Osteoblast (primary cell): ENCODE measurements around the gene TGM3. TPM values are rescaled to one million over a fixed set of nuclear protein-coding genes. Genes with fewer than 3 reads are reported as not detected.

ENCODE experiments used
- DNase-seq: peaks from one replicate; pipeline ENCODE4 v3.0.0; 2011; ENCODE audit warnings: low spot score, mixed read lengths; ENCODE audit not compliant: insufficient read length; ENCODE audit errors: missing footprints
- H2AFZ ChIP-seq: 2 replicates; pipeline ENCODE4 v1.6.0; 2011; ENCODE audit warnings: mild to moderate bottlenecking, low read length
- H3K27ac ChIP-seq: 2 replicates; pipeline ENCODE4 v1.5.1; 2011; ENCODE audit warnings: mild to moderate bottlenecking, low read depth, low read length, moderate library complexity
- H3K27me3 ChIP-seq: 2 replicates; pipeline ENCODE4 v1.6.0; 2012; ENCODE audit warnings: mild to moderate bottlenecking, control low read depth, inconsistent platforms, low read length, moderate library complexity; ENCODE audit not compliant: insufficient read depth
- H3K36me3 ChIP-seq: 2 replicates; pipeline ENCODE4 v1.5.1; 2011; ENCODE audit warnings: mild to moderate bottlenecking, low read length, control low read depth, moderate library complexity; ENCODE audit not compliant: insufficient read depth
- H3K4me1 ChIP-seq: 2 replicates; pipeline ENCODE4 v1.5.1; 2011; ENCODE audit warnings: mild to moderate bottlenecking, low read length, control low read depth, moderate library complexity; ENCODE audit not compliant: insufficient read depth
- H3K4me2 ChIP-seq: 2 replicates; pipeline ENCODE4 v1.6.0; 2011; ENCODE audit warnings: mild to moderate bottlenecking, low read length; ENCODE audit not compliant: insufficient read depth
- H3K4me3 ChIP-seq: fragments of 200-600 bp; sonication (generic); 3 replicates; pipeline ENCODE4 v1.5.1; 2012; ENCODE audit warnings: mild to moderate bottlenecking, low read length, inconsistent platforms; ENCODE audit not compliant: insufficient read depth
- H3K79me2 ChIP-seq: 2 replicates; pipeline ENCODE4 v1.6.0; 2012; ENCODE audit warnings: mild to moderate bottlenecking, low read length, control low read depth, inconsistent platforms; ENCODE audit not compliant: insufficient read depth
- H3K9me3 ChIP-seq: 2 replicates; pipeline ENCODE4 v1.5.1; 2011; ENCODE audit warnings: low read depth, low read length, control low read depth
- H4K20me1 ChIP-seq: 2 replicates; pipeline ENCODE4 v1.6.0; 2012; ENCODE audit warnings: mild to moderate bottlenecking, low read length, control low read depth; ENCODE audit not compliant: insufficient read depth
- total RNA-seq: library from RNA; depleted of rRNA; stranded (reverse); fragments of >200 nt; gene quantifications from 2 replicates; pipeline ENCODE4 v1.2.3, GENCODE V29; 2012
- TF ChIP-seq, protein P1 (sequence below): IDR thresholded peaks from 2 replicates; pipeline ENCODE4 v1.5.1; 2011; ENCODE audit warnings: mild to moderate bottlenecking, low read depth, low read length, moderate library complexity; ENCODE audit errors: extremely low read depth

The TGM3 gene
- total RNA-seq, 1 donor, result not detected

DNA sequence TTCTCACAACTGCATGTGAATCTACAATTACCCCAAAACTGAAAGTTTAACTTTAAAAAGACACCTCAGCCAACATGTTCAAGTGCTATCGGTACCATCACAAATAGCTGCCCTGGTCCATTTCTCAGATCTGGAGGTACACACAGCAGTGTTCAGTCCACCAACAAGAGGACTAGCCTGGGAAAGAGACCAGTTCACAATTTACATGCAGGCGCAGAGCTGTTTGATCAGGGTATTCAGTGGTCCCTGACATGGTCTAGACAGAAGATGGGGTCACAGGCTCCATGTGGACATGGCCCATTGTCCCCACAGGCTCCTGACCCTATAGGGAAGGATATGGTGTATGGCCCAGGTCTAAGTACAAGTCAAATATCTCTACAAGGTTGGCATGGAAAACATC, 69.3 kb downstream of the TGM3 start:
- Histone ChIP-seq H3K4me1 (no peaks in the 10 kb centered on the region), H3K36me3 (no peaks in the 10 kb centered on the region), H2AFZ (no peak overlapping the region), H3K4me3 (no peak overlapping the region), H3K27me3 (no peaks in the 10 kb centered on the region), H3K4me2 (no peak overlapping the region), H4K20me1 (no peaks in the 10 kb centered on the region), H3K27ac (no peak overlapping the region), H3K9me3 (no peaks in the 10 kb centered on the region), H3K79me2 (no peaks in the 10 kb centered on the region)
- TF ChIP-seq, protein P1, sequence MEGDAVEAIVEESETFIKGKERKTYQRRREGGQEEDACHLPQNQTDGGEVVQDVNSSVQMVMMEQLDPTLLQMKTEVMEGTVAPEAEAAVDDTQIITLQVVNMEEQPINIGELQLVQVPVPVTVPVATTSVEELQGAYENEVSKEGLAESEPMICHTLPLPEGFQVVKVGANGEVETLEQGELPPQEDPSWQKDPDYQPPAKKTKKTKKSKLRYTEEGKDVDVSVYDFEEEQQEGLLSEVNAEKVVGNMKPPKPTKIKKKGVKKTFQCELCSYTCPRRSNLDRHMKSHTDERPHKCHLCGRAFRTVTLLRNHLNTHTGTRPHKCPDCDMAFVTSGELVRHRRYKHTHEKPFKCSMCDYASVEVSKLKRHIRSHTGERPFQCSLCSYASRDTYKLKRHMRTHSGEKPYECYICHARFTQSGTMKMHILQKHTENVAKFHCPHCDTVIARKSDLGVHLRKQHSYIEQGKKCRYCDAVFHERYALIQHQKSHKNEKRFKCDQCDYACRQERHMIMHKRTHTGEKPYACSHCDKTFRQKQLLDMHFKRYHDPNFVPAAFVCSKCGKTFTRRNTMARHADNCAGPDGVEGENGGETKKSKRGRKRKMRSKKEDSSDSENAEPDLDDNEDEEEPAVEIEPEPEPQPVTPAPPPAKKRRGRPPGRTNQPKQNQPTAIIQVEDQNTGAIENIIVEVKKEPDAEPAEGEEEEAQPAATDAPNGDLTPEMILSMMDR, result no peak
- DNase-seq, result no peak

DNA sequence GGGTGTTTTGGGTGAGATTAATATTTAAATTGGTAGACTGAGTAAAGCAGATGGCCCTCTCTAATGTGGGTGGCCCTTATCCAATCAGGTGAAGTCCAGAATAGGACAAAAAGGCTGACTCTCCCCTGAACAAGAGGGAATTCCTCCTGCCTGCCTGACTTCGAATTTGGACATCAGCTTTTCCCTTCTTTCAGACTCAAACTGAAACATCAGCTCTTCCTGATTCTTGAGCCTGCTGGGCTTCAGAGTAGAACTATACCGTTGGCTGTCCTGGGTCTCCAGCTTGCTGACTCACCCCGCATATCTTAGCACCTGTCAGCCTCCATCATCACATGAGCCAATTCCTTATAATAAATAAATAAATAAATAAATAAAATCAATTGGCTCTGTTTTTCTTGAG, 69.9 kb downstream of the TGM3 start:
- Histone ChIP-seq H2AFZ (no peak overlapping the region), H3K9me3 (no peaks in the 10 kb centered on the region), H3K4me2 (no peak overlapping the region), H3K27ac (no peak overlapping the region), H3K36me3 (no peaks in the 10 kb centered on the region), H3K4me1 (no peaks in the 10 kb centered on the region), H4K20me1 (no peaks in the 10 kb centered on the region), H3K4me3 (no peak overlapping the region), H3K79me2 (no peaks in the 10 kb centered on the region), H3K27me3 (no peaks in the 10 kb centered on the region)
- TF ChIP-seq, protein P1, result no peak
- DNase-seq, result no peak

DNA sequence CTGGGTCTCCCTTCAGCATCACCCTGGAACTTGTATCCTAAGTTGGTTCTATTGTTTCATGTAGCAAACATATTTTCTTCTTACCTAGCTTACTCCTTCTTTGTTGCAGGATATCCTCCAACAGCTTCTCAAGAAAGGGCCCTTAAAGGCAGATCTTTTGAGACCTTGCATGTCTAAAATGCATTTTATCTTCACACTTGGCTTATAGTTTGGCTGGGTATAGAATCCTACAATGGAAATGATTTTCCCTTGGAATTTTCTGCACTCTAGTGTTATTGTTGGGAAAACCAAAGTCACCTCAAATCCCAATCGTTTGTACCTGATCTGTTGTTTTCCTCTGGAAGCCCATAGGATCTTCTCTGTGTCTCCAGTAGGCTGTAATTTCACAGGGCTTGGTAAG, 72.8 kb downstream of the TGM3 start:
- Histone ChIP-seq H3K4me2 (no peak overlapping the region), H2AFZ (no peak overlapping the region), H3K4me1 (no peaks in the 10 kb centered on the region), H4K20me1 (no peaks in the 10 kb centered on the region), H3K9me3 (no peaks in the 10 kb centered on the region), H3K27ac (no peak overlapping the region), H3K36me3 (no peaks in the 10 kb centered on the region), H3K4me3 (no peak overlapping the region), H3K79me2 (no peaks in the 10 kb centered on the region), H3K27me3 (no peaks in the 10 kb centered on the region)
- TF ChIP-seq, protein P1, result no peak
- DNase-seq, result no peak

DNA sequence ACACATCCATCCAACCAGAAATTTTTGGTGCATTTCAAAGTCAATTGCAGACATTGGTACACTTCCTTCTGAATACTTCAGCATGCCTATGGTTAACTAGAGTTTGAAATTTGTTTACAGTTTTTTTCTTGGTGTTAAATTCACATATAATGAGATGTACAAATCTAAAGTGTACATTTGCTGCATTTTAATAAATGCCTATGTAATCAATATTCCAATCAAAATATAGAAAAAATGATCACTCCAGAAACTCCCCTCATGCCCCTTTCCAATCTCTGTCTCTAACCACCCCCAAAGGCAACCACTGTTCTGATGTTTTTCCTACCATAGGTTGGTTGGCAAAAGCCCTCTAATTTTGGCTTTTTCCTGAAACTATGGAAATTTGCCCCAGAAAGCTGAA, 77.3 kb downstream of the TGM3 start:
- Histone ChIP-seq H2AFZ (no peak overlapping the region), H3K79me2 (no peaks in the 10 kb centered on the region), H3K36me3 (no peaks in the 10 kb centered on the region), H3K4me3 (no peak overlapping the region), H3K9me3 (no peaks in the 10 kb centered on the region), H3K27ac (no peak overlapping the region), H3K4me2 (no peak overlapping the region), H3K4me1 (no peaks in the 10 kb centered on the region), H4K20me1 (no peaks in the 10 kb centered on the region), H3K27me3 (peaks cover 3% of the 10 kb centered on the region)
- TF ChIP-seq, protein P1, result no peak
- no peak for DNase-seq
